NCI-H748 treated with DMSO at 0.1 percent for 48 hours (cell line): ENCODE measurements around the gene RELB.
"Not testable (repeated sequence)": the region's sequence is repeated elsewhere in the genome, so short reads cannot be mapped to it uniquely, and the experiment has no call there.

Source experiments
- DNase-seq: peaks from one replicate; lab custom pipeline; 2025; lab: John Stamatoyannopoulos, UW

RELB gene

GRCh38 chr19:44987148-44987675 lies 14.1 kb upstream of the RELB start:
- no peak for DNase-seq

GRCh38 chr19:44988273-44988672 lies 13.0 kb upstream of the RELB start:
- DNase-seq = no peak

GRCh38 chr19:44988896-44989556 lies 12.2 kb upstream of the RELB start:
- no peak for DNase-seq

- DNase-seq = no peak
Measured at GRCh38 chr19:44990459-44990858, 10.8 kb upstream of the RELB start.

GRCh38 chr19:44990966-44991365 lies 10.3 kb upstream of the RELB start:
- no peak for DNase-seq

GRCh38 chr19:44992336-44993163 lies 8.7 kb upstream of the RELB start:
- no peak for DNase-seq

GRCh38 chr19:44993526-44993925 lies 7.7 kb upstream of the RELB start:
- DNase-seq = no peak

GRCh38 chr19:44993926-44994537 lies 7.2 kb upstream of the RELB start:
- no peak for DNase-seq

- DNase-seq = no peak
Measured at GRCh38 chr19:44998025-44998424, 3.2 kb upstream of the RELB start.

- not testable (repeated sequence) for DNase-seq
Measured at GRCh38 chr19:44999131-44999925, 1.9 kb upstream of the RELB start.

GRCh38 chr19:45000665-45001064 lies 599 bp upstream of the RELB start:
- DNase-seq = not testable (repeated sequence)

GRCh38 chr19:45003485-45003884 lies 2.2 kb downstream of the RELB start:
- no peak for DNase-seq

GRCh38 chr19:45005787-45006186 lies 4.5 kb downstream of the RELB start:
- DNase-seq = no peak

GRCh38 chr19:45008552-45008951 lies 7.3 kb downstream of the RELB start:
- DNase-seq = no peak

- DNase-seq = no peak
Measured at GRCh38 chr19:45009625-45010255, 8.5 kb downstream of the RELB start.

- no peak for DNase-seq
Measured at GRCh38 chr19:45010306-45010705, 9.0 kb downstream of the RELB start.

GRCh38 chr19:45011959-45012358 lies 10.7 kb downstream of the RELB start:
- no peak for DNase-seq

- DNase-seq = peak; percentile 56
Measured at GRCh38 chr19:45016388-45017314, 15.4 kb downstream of the RELB start.

GRCh38 chr19:45019187-45019586 lies 17.9 kb downstream of the RELB start:
- DNase-seq = no peak

- no peak for DNase-seq
Measured at GRCh38 chr19:45020071-45020470, 18.8 kb downstream of the RELB start.
